ENCODE data around the gene SNX32.
"Not testable (repeated sequence)": the region's sequence is repeated elsewhere in the genome, so short reads cannot be mapped to it uniquely, and the experiment has no call there.

The SNX32 gene

DNA sequence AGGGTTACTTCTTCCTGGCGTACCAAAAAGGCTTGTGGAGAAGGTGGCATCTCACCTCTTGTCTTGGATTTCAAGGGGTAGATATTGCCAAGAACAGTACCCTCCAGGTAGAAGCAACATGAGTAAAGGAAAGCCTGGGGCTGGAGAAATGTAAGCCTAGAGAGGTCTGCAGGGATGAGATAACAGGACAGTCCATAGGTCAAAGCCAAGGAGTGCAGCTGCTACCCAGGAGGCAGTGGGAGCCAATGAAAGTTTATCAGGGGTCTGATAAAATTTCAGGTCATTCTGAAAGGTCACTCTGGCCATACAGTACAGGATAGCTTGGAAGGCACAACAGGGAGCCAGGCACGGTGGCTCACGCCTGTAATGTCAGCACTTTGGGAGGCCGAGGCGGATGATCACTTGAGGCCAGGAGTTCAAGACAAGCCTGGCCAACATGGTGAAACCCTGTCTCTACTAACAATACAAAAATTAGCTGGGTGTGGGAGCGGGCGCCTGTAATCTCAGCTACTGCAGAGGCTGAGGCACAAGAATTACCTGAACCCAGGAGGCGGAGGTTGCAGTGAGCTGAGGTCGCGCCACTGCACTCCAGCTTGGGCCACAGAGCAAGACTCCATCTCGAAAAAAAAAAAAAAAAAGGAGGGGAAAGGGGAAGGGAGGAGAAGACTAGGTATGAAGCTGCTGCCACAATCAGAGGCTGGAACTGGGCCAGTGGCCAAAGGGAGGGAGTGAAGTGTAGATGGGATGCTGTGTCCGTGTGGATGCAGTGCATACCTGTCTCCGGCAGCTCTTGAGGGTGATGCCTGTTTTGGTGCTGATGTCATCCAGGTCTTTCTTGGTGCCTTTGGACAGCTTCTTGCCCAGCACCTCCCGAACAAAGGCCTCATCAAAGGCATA, 53.3 kb downstream of the SNX32 start:
- Histone ChIP-seq H3K27me3 (ENCODE audit: low read depth, low read length) (no peaks in the 10 kb centered on the region), H3K4me1 (ENCODE audit: control insufficient read depth in 1 of 2, insufficient read depth in 2 of 2, low read length in 2 of 2) (peaks cover 15 to 40% of the 10 kb centered on the region in 2 donors), H3K4me3 (ENCODE audit: low read depth in 1 of 2, low read length in 2 of 2) (peak overlapping the region; percentile 63 to 67), H3K36me3 (ENCODE audit: control insufficient read depth in 1 of 2, insufficient read depth in 2 of 2, low read length in 2 of 2) (peaks cover 18 to 29% of the 10 kb centered on the region in 2 donors), H3K9me3 (ENCODE audit: control insufficient read depth in 1 of 2, low read length in 2 of 2) (no peaks in the 10 kb centered on the region), H3K27ac (ENCODE audit: low read length) (peak overlapping the region; percentile 97)

DNA sequence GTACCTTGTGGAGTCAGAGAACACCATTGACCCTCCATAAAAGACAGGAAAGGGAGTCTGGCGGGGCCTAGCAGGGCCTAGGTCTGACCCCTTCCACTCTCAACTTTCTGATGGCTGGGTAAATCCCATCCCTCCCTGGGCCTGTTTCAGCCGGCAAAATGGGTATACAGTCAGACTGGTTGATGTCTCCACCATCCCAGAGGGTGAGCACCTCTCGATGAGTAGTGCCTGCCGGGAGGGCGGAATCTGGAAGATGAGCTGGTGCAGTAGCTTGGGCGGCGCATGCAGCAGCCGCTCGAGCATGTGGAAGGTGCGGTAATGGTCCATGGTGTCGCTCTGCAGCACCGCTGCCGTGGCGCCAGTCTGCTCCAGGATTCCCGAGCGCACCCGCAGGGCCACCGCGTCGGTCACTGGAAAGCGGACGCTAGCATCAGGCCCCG, 54.0 kb downstream of the SNX32 start:
- H3K36me3 ChIP-seq (ENCODE audit: control insufficient read depth in 1 of 2, insufficient read depth in 2 of 2, low read length in 2 of 2) = peaks cover 18 to 23% of the 10 kb centered on the region in 2 donors
- H3K4me1 ChIP-seq (ENCODE audit: control insufficient read depth in 1 of 2, insufficient read depth in 2 of 2, low read length in 2 of 2) = peaks cover 17 to 47% of the 10 kb centered on the region in 2 donors
- H3K4me3 ChIP-seq (ENCODE audit: low read depth in 1 of 2, low read length in 2 of 2) = peak overlapping the region; percentile 63 to 67
- H3K27ac ChIP-seq (ENCODE audit: low read length) = peak overlapping the region; percentile 97
- H3K27me3 ChIP-seq (ENCODE audit: low read depth, low read length) = no peaks in the 10 kb centered on the region
- no peaks in the 10 kb centered on the region for H3K9me3 ChIP-seq (ENCODE audit: control insufficient read depth in 1 of 2, low read length in 2 of 2)

DNA sequence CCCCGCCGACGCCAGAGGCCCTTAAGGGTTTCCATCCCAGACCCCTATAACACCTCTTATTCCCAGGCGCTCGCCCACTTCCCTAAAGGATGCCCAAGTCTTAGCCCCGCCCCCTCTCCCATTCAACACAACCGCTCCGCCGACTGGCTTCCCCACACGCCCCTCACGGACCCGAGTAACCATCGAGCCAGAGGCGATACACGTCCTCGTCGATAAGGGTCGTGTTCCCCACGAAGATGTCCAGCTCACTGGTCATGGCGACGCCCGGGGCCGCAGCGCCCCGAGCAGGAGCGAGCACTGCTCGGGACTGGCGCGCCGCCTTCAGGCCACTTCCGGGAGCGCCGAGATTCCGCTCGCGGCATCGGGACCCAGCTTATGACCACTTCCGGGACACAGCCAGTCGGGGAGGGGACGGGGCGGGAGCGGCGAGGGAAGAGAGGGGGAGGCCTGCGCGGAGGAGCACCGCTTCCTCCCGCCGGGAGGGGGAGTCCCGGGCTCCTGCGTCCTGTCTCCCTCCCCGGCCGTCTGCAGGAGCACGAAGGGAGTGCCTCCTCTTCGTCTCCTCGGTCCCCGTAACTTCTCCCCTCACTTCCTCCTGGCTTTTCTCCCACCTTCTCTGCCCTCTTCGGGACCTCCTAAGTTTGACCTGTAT, 54.5 kb downstream of the SNX32 start, which contains the start of gene FIBP:
TSS of gene FIBP (minus strand) at position 309 of the 652 bp plus-strand sequence. CDS start at position 256, 53 bp downstream.
- no peaks in the 10 kb centered on the region for H3K9me3 ChIP-seq (ENCODE audit: control insufficient read depth in 1 of 2, low read length in 2 of 2)
- H3K36me3 ChIP-seq (ENCODE audit: control insufficient read depth in 1 of 2, insufficient read depth in 2 of 2, low read length in 2 of 2) = peaks cover 17 to 18% of the 10 kb centered on the region in 2 donors
- peak within 1 kb of the TSS; percentile 63 to 67 for H3K4me3 ChIP-seq (ENCODE audit: low read depth in 1 of 2, low read length in 2 of 2)
- peaks cover 17 to 53% of the 10 kb centered on the region in 2 donors for H3K4me1 ChIP-seq (ENCODE audit: control insufficient read depth in 1 of 2, insufficient read depth in 2 of 2, low read length in 2 of 2)
- H3K27ac ChIP-seq (ENCODE audit: low read length) = peak within 1 kb of the TSS; percentile 97
- H3K27me3 ChIP-seq (ENCODE audit: low read depth, low read length) = no peaks in the 10 kb centered on the region

DNA sequence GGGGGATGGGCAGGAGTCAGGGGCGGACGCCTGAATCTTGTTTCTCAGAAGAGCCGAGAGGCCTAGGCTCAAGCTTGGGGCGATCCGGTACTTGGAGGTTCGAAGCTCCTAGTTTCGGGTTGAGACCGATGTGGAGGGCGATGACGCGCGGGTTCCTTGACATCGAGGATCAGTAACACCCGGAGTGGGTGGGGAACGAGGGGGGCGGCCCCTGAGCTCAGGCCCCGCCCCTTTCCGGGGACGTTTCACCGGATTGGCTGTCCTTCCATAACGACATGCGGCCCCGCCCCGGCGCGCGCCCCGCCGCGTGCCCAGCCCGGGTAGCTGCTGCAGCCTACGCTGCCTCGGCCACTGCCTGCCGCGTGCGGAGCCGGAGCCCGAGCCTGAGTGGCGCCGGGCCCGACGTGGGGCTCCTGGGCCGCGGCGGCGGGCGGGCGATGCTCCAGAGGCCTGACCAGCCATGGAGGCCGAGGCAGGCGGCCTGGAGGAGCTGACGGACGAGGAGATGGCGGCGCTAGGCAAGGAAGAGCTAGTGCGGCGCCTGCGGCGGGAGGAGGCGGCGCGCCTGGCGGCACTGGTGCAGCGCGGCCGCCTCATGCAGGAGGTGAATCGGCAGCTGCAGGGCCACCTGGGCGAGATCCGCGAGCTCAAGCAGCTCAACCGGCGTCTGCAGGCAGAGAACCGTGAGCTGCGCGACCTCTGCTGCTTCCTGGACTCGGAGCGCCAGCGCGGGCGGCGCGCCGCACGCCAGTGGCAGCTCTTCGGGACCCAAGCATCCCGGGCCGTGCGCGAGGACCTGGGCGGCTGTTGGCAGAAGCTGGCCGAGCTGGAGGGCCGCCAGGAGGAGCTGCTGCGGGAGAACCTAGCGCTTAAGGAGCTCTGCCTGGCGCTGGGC, 56.8 kb downstream of the SNX32 start, which contains the start of gene CCDC85B:
TSS of gene CCDC85B (plus strand) at position 350 of the 895 bp plus-strand sequence. CDS start at position 461, 111 bp downstream.
- H3K27ac ChIP-seq (ENCODE audit: low read length) = peak within 1 kb of the TSS; percentile 97
- H3K9me3 ChIP-seq (ENCODE audit: control insufficient read depth in 1 of 2, low read length in 2 of 2) = no peaks in the 10 kb centered on the region
- peaks cover 17 to 55% of the 10 kb centered on the region in 2 donors for H3K4me1 ChIP-seq (ENCODE audit: control insufficient read depth in 1 of 2, insufficient read depth in 2 of 2, low read length in 2 of 2)
- H3K4me3 ChIP-seq (ENCODE audit: low read depth in 1 of 2, low read length in 2 of 2) = peak within 1 kb of the TSS; percentile 59 to 82
- no peaks in the 10 kb centered on the region for H3K27me3 ChIP-seq (ENCODE audit: low read depth, low read length)
- peaks cover 0 to 2% of the 10 kb centered on the region in 2 donors for H3K36me3 ChIP-seq (ENCODE audit: control insufficient read depth in 1 of 2, insufficient read depth in 2 of 2, low read length in 2 of 2)

DNA sequence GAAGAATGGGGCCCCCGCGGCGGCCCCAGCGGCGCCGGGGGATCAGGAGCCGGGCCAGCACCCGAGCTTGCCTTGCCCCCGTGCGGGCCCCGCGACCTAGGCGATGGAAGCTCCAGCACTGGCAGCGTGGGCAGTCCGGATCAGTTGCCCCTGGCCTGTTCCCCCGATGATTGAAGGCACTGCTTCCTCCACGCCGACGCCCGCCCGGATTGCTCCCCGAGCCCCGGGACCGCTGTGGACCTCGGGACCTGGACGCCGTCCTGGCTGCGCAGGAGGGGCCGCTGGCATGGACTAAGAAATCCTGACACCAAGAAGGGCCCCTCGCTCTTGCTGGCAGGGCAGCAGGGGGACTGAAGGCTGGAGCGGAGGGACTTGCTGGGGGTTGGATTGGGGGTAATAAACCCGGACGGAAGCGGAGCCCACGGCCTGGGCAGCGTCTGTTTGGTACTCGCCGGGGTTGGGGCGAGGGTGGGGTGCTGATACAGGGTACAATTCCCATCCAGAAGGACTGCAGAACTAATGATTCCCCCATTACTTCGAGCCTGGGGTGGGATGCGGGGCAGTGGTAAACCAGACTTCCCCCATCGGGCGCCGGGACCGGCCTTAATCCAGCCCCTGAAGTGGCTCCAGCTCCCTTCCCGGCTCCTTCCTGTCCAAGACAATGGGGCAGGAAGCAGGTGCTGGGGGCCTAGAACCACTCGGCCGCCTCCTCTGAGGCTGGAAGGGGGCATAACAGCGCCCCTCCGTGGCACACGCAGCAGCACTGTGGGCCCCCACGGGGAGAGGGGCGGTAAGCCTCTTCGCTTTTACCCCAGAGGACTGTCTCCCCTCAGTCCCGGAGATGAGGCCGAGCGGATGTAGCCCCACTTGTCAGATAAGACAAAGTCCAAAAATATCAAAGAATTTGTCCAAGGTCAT, 57.7 kb downstream of the SNX32 start:
- peak overlapping the region; percentile 72 for H3K27ac ChIP-seq (ENCODE audit: low read length)
- H3K4me1 ChIP-seq (ENCODE audit: control insufficient read depth in 1 of 2, insufficient read depth in 2 of 2, low read length in 2 of 2) = peaks cover 17 to 54% of the 10 kb centered on the region in 2 donors
- H3K36me3 ChIP-seq (ENCODE audit: control insufficient read depth in 1 of 2, insufficient read depth in 2 of 2, low read length in 2 of 2) = no peaks in the 10 kb centered on the region

DNA sequence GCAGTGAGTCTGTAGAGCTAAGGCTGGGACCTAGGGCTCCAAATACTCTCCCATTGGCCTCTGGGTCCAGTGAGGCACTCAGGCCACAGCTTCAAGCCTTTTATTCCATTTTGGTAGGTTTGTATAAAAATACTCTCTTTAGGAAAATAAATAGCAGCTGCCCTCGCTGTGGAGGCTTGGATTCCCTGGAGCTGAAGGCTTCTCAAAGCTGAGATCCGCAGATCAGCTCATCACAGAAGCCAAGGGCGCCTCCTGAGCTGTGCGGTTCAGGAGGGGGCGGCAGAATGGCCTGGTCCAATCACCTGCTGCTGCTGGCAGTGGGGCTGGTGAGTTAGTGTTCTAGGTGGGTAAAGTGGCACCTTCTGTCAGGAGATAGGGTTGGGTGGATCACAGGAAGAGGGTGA, 58.4 kb downstream of the SNX32 start:
- not testable (repeated sequence) for H3K36me3 ChIP-seq (ENCODE audit: control insufficient read depth in 1 of 2, insufficient read depth in 2 of 2, low read length in 2 of 2); H3K9me3 ChIP-seq (ENCODE audit: control insufficient read depth in 1 of 2, low read length in 2 of 2); H3K27me3 ChIP-seq (ENCODE audit: low read depth, low read length)
- peak overlapping the region; percentile 72 for H3K27ac ChIP-seq (ENCODE audit: low read length)
- peak overlapping the region; percentile 59 to 82 for H3K4me3 ChIP-seq (ENCODE audit: low read depth in 1 of 2, low read length in 2 of 2)
- peaks cover 17 to 48% of the 10 kb centered on the region in 2 donors for H3K4me1 ChIP-seq (ENCODE audit: control insufficient read depth in 1 of 2, insufficient read depth in 2 of 2, low read length in 2 of 2)

More for the DNA sequence above, 57.7 kb downstream of the SNX32 start:
- Histone ChIP-seq H3K9me3 (ENCODE audit: control insufficient read depth in 1 of 2, low read length in 2 of 2) (no peaks in the 10 kb centered on the region), H3K27me3 (ENCODE audit: low read depth, low read length) (no peaks in the 10 kb centered on the region), H3K4me3 (ENCODE audit: low read depth in 1 of 2, low read length in 2 of 2) (peak overlapping the region; percentile 59 to 82)

DNA sequence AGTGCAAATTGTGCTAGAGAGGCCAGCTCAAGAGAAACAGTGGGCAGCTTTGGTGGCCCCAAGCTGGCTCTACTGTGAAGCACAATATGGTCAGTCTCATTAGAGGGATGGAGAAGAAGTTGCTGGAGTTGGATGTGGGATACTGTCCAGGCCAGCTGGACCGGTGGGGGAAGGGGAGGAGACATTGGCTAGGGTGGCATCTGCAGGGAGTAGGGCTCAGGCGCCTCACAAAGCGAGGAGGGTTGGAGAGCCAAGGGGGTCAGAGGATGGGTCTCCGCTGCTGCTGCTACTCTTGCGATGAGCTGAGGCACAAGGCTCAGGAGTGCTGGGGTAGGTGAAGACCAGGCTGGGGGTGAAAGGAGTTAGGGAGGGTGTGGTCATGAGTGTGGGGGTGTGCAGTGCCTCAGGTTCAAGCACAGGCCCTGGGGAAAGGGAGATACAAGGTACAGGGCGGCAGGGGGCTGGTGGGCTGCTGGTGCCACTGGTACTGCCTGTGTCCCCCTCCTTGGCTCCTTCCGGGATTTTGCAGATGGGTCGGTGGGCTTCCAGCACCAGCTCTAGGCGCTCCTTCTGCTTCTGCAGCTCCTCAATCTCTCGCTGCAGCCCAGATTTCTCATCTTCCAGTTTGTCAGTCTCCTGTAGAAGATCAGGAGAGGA, 59.0 kb downstream of the SNX32 start:
- Histone ChIP-seq H3K36me3 (ENCODE audit: control insufficient read depth in 1 of 2, insufficient read depth in 2 of 2, low read length in 2 of 2) (no peaks in the 10 kb centered on the region), H3K4me1 (ENCODE audit: control insufficient read depth in 1 of 2, insufficient read depth in 2 of 2, low read length in 2 of 2) (peaks cover 12 to 41% of the 10 kb centered on the region in 2 donors), H3K27ac (ENCODE audit: low read length) (no peak overlapping the region), H3K27me3 (ENCODE audit: low read depth, low read length) (no peaks in the 10 kb centered on the region), H3K4me3 (ENCODE audit: low read depth in 1 of 2, low read length in 2 of 2) (peak overlapping the region in 1 of 2 donors; percentile 82), H3K9me3 (ENCODE audit: control insufficient read depth in 1 of 2, low read length in 2 of 2) (no peaks in the 10 kb centered on the region)

DNA sequence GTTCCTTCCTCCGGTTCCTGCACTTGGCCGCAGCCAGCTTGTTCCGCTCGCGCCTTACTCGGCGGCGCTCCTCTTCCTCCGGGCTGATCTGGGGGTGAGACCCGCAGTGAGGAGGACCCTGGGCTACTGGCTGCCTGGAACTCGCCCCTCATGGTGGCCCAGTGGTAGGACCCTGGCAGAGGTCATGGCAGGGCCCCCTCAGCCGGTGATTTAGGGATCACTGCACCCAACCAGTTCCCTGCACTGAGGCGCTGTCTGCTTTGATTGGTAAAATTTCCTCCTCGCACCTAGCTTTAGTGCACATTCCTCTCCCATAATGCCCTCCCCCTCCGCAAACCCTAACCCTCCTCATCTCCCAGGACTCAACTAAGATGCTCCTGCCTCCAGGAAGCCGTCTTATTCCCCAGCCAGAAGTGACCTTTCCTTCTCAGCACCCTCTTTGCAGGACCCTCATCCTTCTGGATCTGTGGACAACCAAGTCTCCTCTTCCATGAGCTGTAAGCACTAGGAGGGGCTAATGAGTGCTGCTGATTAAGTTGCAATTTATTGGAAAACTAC, 60.4 kb downstream of the SNX32 start:
- Histone ChIP-seq H3K27me3 (ENCODE audit: low read depth, low read length) (no peaks in the 10 kb centered on the region), H3K4me3 (ENCODE audit: low read depth in 1 of 2, low read length in 2 of 2) (peak overlapping the region; percentile 11 to 33), H3K36me3 (ENCODE audit: control insufficient read depth in 1 of 2, insufficient read depth in 2 of 2, low read length in 2 of 2) (no peaks in the 10 kb centered on the region), H3K9me3 (ENCODE audit: control insufficient read depth in 1 of 2, low read length in 2 of 2) (no peaks in the 10 kb centered on the region), H3K27ac (ENCODE audit: low read length) (peak overlapping the region; percentile 56), H3K4me1 (ENCODE audit: control insufficient read depth in 1 of 2, insufficient read depth in 2 of 2, low read length in 2 of 2) (peaks cover 11 to 45% of the 10 kb centered on the region in 2 donors)

DNA sequence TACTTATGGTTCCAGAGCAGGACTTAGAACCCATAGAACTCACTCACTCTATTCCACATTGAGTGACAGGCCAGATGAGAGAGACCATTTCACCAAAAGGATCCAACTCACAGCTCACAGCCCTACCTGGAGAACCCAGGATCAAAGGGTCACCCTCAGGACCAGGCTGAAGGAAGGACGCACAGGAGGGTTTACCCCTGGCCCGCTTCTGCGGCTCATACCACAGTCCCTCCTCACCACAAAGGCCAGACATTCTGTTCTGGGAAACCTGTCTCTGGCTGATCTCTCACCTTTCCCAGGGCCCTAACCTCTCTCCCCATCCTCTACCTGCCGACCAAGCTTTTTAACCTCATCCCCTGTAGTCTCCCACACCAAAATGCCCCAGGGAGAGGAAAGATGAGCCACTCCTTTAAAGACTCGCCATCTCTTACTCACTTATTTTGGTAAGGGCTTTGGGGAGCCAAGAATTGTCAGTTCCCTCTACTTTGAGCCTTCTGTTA, 61.8 kb downstream of the SNX32 start:
- no peaks in the 10 kb centered on the region for H3K27me3 ChIP-seq (ENCODE audit: low read depth, low read length)
- peaks cover 4 to 46% of the 10 kb centered on the region in 2 donors for H3K4me1 ChIP-seq (ENCODE audit: control insufficient read depth in 1 of 2, insufficient read depth in 2 of 2, low read length in 2 of 2)
- H3K4me3 ChIP-seq (ENCODE audit: low read depth in 1 of 2, low read length in 2 of 2) = no peak overlapping the region

More for the DNA sequence above, 61.8 kb downstream of the SNX32 start:
- no peak overlapping the region for H3K27ac ChIP-seq (ENCODE audit: low read length)
- H3K9me3 ChIP-seq (ENCODE audit: control insufficient read depth in 1 of 2, low read length in 2 of 2) = no peaks in the 10 kb centered on the region
- H3K36me3 ChIP-seq (ENCODE audit: control insufficient read depth in 1 of 2, insufficient read depth in 2 of 2, low read length in 2 of 2) = no peaks in the 10 kb centered on the region
